ENCODE measurements around the gene TSC1.

Gene TSC1

DNA sequence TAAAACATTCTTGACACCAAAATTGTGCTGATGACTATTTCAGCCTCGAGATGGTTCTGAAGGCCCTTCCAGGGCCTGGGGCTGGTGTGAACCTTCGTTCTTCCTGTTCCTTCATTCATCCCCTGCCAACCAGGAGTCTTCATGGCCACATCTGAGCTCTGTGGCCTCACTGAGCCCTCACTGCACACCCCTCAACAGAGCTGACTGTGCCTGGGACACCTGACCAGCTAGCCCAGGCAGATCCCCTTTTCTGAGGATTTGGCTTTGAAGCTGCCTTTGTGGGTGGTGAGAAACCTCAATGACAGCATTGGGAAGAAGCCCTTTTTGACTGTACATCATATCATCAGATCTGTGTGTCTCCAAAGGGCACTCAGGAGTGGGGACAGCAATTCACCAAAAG is 80.1 kb downstream of the TSC1 start:
- TF ChIP-seq EZH2 (IDR thresholded peaks at IDR 0.05; ENCODE audit: borderline replicate concordance, low read depth, low read length, severe bottlenecking) = no peak
- TF ChIP-seq, protein P1, sequence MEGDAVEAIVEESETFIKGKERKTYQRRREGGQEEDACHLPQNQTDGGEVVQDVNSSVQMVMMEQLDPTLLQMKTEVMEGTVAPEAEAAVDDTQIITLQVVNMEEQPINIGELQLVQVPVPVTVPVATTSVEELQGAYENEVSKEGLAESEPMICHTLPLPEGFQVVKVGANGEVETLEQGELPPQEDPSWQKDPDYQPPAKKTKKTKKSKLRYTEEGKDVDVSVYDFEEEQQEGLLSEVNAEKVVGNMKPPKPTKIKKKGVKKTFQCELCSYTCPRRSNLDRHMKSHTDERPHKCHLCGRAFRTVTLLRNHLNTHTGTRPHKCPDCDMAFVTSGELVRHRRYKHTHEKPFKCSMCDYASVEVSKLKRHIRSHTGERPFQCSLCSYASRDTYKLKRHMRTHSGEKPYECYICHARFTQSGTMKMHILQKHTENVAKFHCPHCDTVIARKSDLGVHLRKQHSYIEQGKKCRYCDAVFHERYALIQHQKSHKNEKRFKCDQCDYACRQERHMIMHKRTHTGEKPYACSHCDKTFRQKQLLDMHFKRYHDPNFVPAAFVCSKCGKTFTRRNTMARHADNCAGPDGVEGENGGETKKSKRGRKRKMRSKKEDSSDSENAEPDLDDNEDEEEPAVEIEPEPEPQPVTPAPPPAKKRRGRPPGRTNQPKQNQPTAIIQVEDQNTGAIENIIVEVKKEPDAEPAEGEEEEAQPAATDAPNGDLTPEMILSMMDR (IDR thresholded peaks at IDR 0.05; ENCODE audit: borderline replicate concordance, extremely low read depth, low read length, poor library complexity, severe bottlenecking) = no peak
- H3K4me2 ChIP-seq (ENCODE audit: insufficient read depth, low read length) = no peak overlapping the region
- ATAC-seq (ENCODE audit: insufficient read depth, low read depth) (peak; percentile 43), DNase-seq (peak; percentile 51)
- no peaks in the 10 kb centered on the region for H4K20me1 ChIP-seq (ENCODE audit: insufficient read depth, low read length)
- no peak overlapping the region for H3K4me3 ChIP-seq (ENCODE audit: low read depth in 1 of 2, low read length in 2 of 2)
- H3K36me3 ChIP-seq (ENCODE audit: insufficient read depth, low read length) = no peaks in the 10 kb centered on the region
- H3K79me2 ChIP-seq (ENCODE audit: insufficient read depth, low read length) = no peaks in the 10 kb centered on the region
- peaks cover 15% of the 10 kb centered on the region for H3K4me1 ChIP-seq (ENCODE audit: insufficient read depth, low read length)
- H3K27ac ChIP-seq (ENCODE audit: low read length) = no peak overlapping the region
- H3K27me3 ChIP-seq (ENCODE audit: insufficient read depth, low read length, poor library complexity) = no peaks in the 10 kb centered on the region
- H3K9ac ChIP-seq (ENCODE audit: low read depth, low read length) = no peak overlapping the region
- no peaks in the 10 kb centered on the region for H3K9me3 ChIP-seq (ENCODE audit: insufficient read depth, low read length, severe bottlenecking)
- no peak overlapping the region for H2AFZ ChIP-seq (ENCODE audit: low read depth, low read length)

DNA sequence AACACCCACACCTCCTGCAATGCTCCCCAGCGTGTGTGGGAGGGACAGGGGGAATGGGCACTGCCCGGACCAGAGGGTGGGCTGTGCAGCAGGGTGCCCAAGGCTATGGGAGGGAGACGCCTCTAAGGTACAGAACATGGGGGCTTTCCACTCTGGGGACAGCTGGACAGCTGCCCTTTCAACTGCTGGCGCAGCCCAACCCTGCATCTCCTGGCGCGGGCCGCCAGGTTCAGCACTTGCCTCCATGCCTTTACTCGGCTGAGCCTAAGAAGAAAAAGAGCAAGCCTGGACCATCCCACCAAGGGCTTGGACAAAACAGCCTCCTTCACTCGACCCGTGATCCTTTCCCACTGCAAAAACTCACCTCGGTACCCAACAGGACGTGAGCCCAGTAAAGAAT is 81.3 kb downstream of the TSC1 start:
- Histone ChIP-seq H3K27ac (ENCODE audit: low read length) (no peak overlapping the region), H3K79me2 (ENCODE audit: insufficient read depth, low read length) (no peaks in the 10 kb centered on the region), H3K9ac (ENCODE audit: low read depth, low read length) (no peak overlapping the region), H3K9me3 (ENCODE audit: insufficient read depth, low read length, severe bottlenecking) (no peaks in the 10 kb centered on the region), H3K36me3 (ENCODE audit: insufficient read depth, low read length) (no peaks in the 10 kb centered on the region), H3K4me1 (ENCODE audit: insufficient read depth, low read length) (peaks cover 15% of the 10 kb centered on the region), H2AFZ (ENCODE audit: low read depth, low read length) (no peak overlapping the region), H3K27me3 (ENCODE audit: insufficient read depth, low read length, poor library complexity) (no peaks in the 10 kb centered on the region), H3K4me3 (ENCODE audit: low read depth in 1 of 2, low read length in 2 of 2) (no peak overlapping the region), H3K4me2 (ENCODE audit: insufficient read depth, low read length) (no peak overlapping the region), H4K20me1 (ENCODE audit: insufficient read depth, low read length) (no peaks in the 10 kb centered on the region)
- TF ChIP-seq EZH2 (IDR thresholded peaks at IDR 0.05; ENCODE audit: borderline replicate concordance, low read depth, low read length, severe bottlenecking) = no peak
- TF ChIP-seq, protein P1 (IDR thresholded peaks at IDR 0.05; ENCODE audit: borderline replicate concordance, extremely low read depth, low read length, poor library complexity, severe bottlenecking) = no peak
- DNase-seq = no peak
- ATAC-seq (ENCODE audit: insufficient read depth, low read depth) = no peak

DNA sequence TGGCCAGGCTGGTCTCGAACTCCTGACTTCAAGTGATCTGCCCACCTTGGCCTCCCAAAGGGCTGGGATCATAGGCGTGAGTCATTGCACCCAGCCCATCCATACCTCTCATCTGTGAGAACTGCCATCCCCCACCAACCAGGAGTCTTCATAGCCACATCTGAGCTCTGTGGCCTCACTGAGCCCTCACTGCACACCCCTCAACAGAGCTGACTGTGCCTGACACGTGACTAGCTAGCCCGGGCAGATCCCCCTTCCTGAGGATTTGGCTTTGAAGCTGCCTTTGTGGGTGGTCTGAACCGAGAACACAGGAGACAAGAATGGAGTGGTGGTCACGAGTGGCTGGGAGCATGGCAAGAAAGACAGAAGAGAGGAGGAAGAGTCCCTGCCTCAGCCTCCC is 81.9 kb downstream of the TSC1 start:
- Histone ChIP-seq H3K79me2 (ENCODE audit: insufficient read depth, low read length) (no peaks in the 10 kb centered on the region), H3K27me3 (ENCODE audit: insufficient read depth, low read length, poor library complexity) (no peaks in the 10 kb centered on the region), H3K9me3 (ENCODE audit: insufficient read depth, low read length, severe bottlenecking) (no peaks in the 10 kb centered on the region), H4K20me1 (ENCODE audit: insufficient read depth, low read length) (no peaks in the 10 kb centered on the region), H3K36me3 (ENCODE audit: insufficient read depth, low read length) (no peaks in the 10 kb centered on the region), H3K4me3 (ENCODE audit: low read depth in 1 of 2, low read length in 2 of 2) (no peak overlapping the region), H3K9ac (ENCODE audit: low read depth, low read length) (no peak overlapping the region), H3K4me1 (ENCODE audit: insufficient read depth, low read length) (peaks cover 15% of the 10 kb centered on the region), H3K27ac (ENCODE audit: low read length) (no peak overlapping the region), H2AFZ (ENCODE audit: low read depth, low read length) (no peak overlapping the region), H3K4me2 (ENCODE audit: insufficient read depth, low read length) (no peak overlapping the region)
- no peak for TF ChIP-seq EZH2 (IDR thresholded peaks at IDR 0.05; ENCODE audit: borderline replicate concordance, low read depth, low read length, severe bottlenecking)
- ATAC-seq (ENCODE audit: insufficient read depth, low read depth) = peak; percentile 99
- DNase-seq = peak; percentile 93

DNA sequence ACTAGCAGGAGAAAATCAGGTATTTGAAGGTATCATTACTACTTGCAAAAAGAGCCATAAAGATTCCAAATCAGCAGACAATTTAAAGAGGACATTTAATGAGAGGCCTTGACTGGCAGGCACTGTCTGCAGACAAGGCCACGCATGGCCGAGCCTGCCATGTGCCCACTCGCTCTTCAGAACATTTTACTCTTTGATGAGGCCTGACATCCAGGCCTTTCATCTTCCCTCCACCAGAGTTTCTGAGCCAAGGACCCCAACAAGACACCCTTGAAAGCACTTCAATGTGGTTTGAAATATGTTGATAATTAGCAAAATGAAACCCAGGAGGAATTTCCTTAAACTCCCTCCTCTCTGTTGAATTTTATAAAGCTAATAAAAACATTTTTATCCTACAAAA is 82.8 kb downstream of the TSC1 start:
- ATAC-seq (ENCODE audit: insufficient read depth, low read depth) (no peak), DNase-seq (no peak)
- Histone ChIP-seq H3K27me3 (ENCODE audit: insufficient read depth, low read length, poor library complexity) (no peaks in the 10 kb centered on the region), H3K4me3 (ENCODE audit: low read depth in 1 of 2, low read length in 2 of 2) (no peak overlapping the region), H3K9ac (ENCODE audit: low read depth, low read length) (no peak overlapping the region), H3K9me3 (ENCODE audit: insufficient read depth, low read length, severe bottlenecking) (no peaks in the 10 kb centered on the region), H2AFZ (ENCODE audit: low read depth, low read length) (no peak overlapping the region), H3K36me3 (ENCODE audit: insufficient read depth, low read length) (no peaks in the 10 kb centered on the region), H3K4me2 (ENCODE audit: insufficient read depth, low read length) (no peak overlapping the region), H4K20me1 (ENCODE audit: insufficient read depth, low read length) (no peaks in the 10 kb centered on the region), H3K27ac (ENCODE audit: low read length) (no peak overlapping the region), H3K4me1 (ENCODE audit: insufficient read depth, low read length) (peaks cover 15% of the 10 kb centered on the region), H3K79me2 (ENCODE audit: insufficient read depth, low read length) (no peaks in the 10 kb centered on the region)
- TF ChIP-seq, protein P1 (IDR thresholded peaks at IDR 0.05; ENCODE audit: borderline replicate concordance, extremely low read depth, low read length, poor library complexity, severe bottlenecking) = no peak
- no peak for TF ChIP-seq EZH2 (IDR thresholded peaks at IDR 0.05; ENCODE audit: borderline replicate concordance, low read depth, low read length, severe bottlenecking)

All from DND-41 (cell line).